NCI-H2081 treated with DMSO at 0.1 percent for 48 hours (cell line): ENCODE results near the gene LSAMP.

Experiments
- DNase-seq: peaks from one replicate; lab custom pipeline; 2025; lab: John Stamatoyannopoulos, UW

The LSAMP gene

GRCh38 chr3:116445311-116445841 is at the start of gene LSAMP:
Gene LSAMP, minus strand, starts transcription at chr3:116445487.
- DNase-seq, result peak; percentile 65

GRCh38 chr3:116492379-116492778 is 47.1 kb upstream of the LSAMP start:
- DNase-seq, result no peak

- no peak for DNase-seq
These were observed 37.8 kb upstream of the LSAMP start for GRCh38 chr3:116483135-116483534.

GRCh38 chr3:116476691-116477090 is 31.4 kb upstream of the LSAMP start:
- no peak for DNase-seq

- no peak for DNase-seq
These were observed 29.5 kb upstream of the LSAMP start for GRCh38 chr3:116474801-116475200.

- peak; percentile 83 for DNase-seq
These were observed 28.9 kb upstream of the LSAMP start for GRCh38 chr3:116474032-116474780.

- no peak for DNase-seq
These were observed 28.3 kb upstream of the LSAMP start for GRCh38 chr3:116473602-116474001.

GRCh38 chr3:116470605-116471197 is 25.4 kb upstream of the LSAMP start:
- no peak for DNase-seq

GRCh38 chr3:116469546-116469945 is 24.3 kb upstream of the LSAMP start:
- DNase-seq, result no peak

- no peak for DNase-seq
These were observed 19.1 kb upstream of the LSAMP start for GRCh38 chr3:116464276-116464798.

- DNase-seq, result no peak
These were observed 8.5 kb upstream of the LSAMP start for GRCh38 chr3:116453666-116454346.

- DNase-seq, result no peak
These were observed 4.5 kb upstream of the LSAMP start for GRCh38 chr3:116449546-116450350.

GRCh38 chr3:116445990-116446389 is 703 bp upstream of the LSAMP start:
- DNase-seq, result no peak

- DNase-seq, result no peak
These were observed 422 bp downstream of the LSAMP start for GRCh38 chr3:116444819-116445310.

- DNase-seq, result no peak
These were observed 1.1 kb downstream of the LSAMP start for GRCh38 chr3:116444115-116444747.

- no peak for DNase-seq
These were observed 2.1 kb downstream of the LSAMP start for GRCh38 chr3:116443191-116443661.

GRCh38 chr3:116442331-116443021 is 2.8 kb downstream of the LSAMP start:
- no peak for DNase-seq

GRCh38 chr3:116441652-116442051 is 3.6 kb downstream of the LSAMP start:
- DNase-seq, result no peak

- no peak for DNase-seq
These were observed 5.1 kb downstream of the LSAMP start for GRCh38 chr3:116440196-116440595.

- DNase-seq, result no peak
These were observed 11.7 kb downstream of the LSAMP start for GRCh38 chr3:116433552-116433951.
